GM21390 (cell line): Measurements from ENCODE around the gene ANAPC10.
A peak's percentile ranks its signal among the peaks of the same experiment; 100 is the strongest.
"Not testable (repeated sequence)": the region's sequence is repeated elsewhere in the genome, so short reads cannot be mapped to it uniquely, and the experiment has no call there.

ENCODE experiments used
- ATAC-seq: cut with Tn5 transposase; IDR thresholded peaks from one replicate; pipeline ENCODE4 v1.9.1; 2021; ENCODE audit not compliant: unreplicated experiment

The ANAPC10 gene

GRCh38 chr4:145012841-145013240 lies 85.2 kb downstream of the ANAPC10 start:
- no peak for ATAC-seq

DNA sequence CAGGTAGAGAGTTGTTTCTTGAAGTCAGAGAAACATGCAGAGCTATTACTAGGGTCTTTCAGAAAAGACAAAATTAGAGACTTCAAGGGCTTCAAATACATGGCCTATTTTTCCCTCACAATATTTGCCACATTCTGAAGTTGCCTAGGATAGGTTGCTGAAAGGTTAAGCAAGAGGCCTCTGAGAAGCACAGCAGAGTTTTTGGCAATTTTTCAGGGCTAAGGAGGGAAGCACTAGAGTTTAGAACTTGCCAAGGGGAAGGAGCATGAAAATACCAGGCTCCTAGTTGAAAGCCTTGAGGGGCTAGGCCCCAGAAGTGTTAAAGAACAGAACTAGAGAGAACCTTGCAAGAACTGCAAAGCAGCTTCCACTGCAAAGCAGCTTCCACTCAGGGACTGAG lies 86.4 kb downstream of the ANAPC10 start:
- no peak for ATAC-seq

GRCh38 chr4:145010315-145010714 lies 87.7 kb downstream of the ANAPC10 start:
- ATAC-seq, result not testable (repeated sequence)

DNA sequence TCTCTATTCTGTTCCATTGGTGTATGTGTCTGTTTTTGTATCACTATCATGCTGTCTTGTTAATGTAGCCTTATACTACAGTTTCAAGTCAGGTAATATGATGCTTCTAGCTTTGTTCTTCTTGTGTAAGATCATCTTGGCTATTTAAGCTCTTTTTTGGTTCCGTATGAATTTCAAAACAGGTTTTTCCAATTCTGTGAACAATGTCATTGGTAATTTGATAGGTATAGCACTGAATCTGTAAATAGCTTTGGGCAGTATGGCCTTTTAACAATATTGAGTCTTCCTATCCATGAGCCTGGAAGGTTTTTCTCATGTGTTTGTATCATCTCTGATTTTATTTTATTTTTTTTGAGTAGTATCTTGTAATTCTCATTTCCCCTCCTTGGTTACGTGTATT lies 94.3 kb downstream of the ANAPC10 start:
- ATAC-seq, result no peak

DNA sequence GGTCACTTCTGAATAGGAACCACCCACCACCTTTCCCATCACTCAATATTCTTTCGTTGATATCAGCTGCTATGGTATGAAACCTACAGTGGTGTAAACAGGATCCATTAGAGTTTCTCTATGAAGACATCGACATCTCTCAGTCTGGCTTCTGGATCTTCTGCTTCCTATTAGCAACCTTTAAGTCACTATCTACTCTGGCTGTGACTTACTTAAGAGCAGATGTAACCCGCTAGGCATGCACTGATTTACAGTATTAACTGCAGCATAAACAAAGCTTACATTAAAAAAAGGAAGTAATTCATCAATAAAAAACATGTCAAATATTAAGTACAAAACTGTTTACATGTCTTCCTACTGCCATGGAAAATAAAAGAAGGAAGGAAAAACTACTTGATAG lies 96.4 kb downstream of the ANAPC10 start:
- ATAC-seq, result no peak

DNA sequence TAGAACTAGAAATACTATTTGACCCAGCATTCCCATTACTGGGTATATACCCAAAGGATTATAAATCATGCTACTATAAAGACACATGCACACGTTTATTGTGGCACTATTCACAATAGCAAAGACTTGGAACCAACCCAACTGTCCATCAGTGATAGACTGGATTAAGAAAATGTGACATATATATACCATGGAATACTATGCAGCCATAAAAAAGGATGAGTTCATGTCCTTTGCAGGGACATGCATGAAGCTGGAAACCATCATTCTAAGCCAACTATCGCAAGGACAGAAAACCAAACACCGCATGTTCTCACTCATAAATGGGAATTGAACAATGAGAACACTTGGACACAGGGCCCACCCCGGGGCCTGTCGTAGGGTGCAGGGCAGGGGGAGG lies 97.3 kb downstream of the ANAPC10 start:
- ATAC-seq, result not testable (repeated sequence)

DNA sequence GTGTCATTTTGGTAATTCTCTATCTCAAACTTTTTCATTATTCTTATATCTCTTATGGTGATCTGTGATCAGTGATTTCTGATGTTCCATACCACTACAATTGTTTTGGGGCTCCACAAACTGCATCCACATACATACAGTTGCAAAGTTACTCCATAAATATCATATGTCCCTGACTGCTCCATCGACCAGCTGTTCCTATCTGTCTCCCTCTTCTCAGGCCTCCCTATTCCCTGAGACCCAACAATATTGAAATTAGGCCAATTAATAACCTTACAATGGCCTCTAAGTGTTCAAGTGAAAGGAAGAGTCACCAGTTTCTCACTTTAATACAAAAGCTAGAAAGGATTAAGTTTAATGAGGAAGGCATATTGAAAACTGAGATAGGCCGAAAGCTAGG lies 108.7 kb downstream of the ANAPC10 start:
- no peak for ATAC-seq

GRCh38 chr4:144985531-144985930 lies 112.5 kb downstream of the ANAPC10 start:
- no peak for ATAC-seq

DNA sequence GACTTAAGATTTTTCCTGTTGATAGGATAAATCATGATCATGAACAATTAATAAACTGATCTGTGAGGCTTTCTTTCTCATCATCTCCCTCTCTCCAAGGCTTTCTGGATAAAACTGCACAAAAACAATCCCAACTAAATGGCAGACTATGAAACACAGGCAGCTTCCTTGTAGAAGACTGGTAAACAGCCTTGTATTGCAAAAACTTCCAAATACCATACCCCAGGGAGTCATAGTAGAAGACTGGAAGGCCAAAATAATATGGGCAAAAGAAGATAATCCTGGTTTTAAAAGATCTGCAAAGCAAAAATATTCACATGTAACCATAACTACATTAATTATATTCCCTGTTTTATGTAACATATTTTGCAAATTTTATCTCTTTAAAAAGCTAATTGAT lies 113.0 kb downstream of the ANAPC10 start:
- no peak for ATAC-seq

- no peak for ATAC-seq
Observed at GRCh38 chr4:144984241-144984640, 113.8 kb downstream of the ANAPC10 start.

DNA sequence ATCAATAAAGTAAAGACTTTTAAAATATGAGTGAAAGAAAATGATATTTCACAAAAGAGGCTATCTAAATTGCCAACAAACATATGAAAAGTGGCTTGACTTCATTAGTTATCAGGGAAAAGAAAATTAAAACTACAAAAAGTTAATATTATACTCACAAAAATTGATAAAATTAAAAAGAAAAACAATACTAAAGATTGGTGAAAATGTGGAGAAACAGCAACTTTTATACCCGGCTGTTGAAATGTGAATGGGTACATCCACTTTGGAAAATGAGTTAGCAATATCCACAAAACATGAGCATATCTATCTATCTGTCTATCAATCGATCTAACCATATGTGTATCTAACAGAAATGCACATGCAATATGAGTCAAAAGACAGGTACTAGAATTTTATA lies 122.3 kb downstream of the ANAPC10 start:
- no peak for ATAC-seq

- ATAC-seq, result peak; percentile 77
Observed at GRCh38 chr4:144970597-144970996, 127.4 kb downstream of the ANAPC10 start.

DNA sequence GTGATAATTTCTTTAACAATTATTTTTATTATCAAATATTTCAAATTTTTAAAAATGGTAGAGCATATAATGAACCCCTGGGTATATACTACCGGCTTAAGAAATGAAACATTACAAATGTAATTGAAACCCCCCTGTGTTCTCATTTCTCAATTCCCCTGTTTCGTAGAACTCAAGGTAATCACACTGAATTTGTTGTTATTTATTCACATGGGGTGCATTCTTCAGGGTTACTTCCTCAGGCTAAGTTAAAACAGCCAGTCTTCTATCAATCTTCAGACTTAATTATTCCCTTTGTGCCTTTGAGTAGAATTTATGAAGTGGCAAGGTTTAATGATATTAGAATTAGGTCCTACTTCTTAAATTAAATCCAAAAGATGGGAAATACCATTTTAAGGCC lies 128.2 kb downstream of the ANAPC10 start:
- no peak for ATAC-seq

- ATAC-seq, result no peak
Observed at GRCh38 chr4:144968606-144969005, 129.4 kb downstream of the ANAPC10 start.

GRCh38 chr4:144967161-144967560 lies 130.8 kb downstream of the ANAPC10 start:
- peak; percentile 70 for ATAC-seq

GRCh38 chr4:144962300-144962699 lies 135.7 kb downstream of the ANAPC10 start:
- no peak for ATAC-seq

- no peak for ATAC-seq
Observed at GRCh38 chr4:144955104-144955503, 142.9 kb downstream of the ANAPC10 start.

DNA sequence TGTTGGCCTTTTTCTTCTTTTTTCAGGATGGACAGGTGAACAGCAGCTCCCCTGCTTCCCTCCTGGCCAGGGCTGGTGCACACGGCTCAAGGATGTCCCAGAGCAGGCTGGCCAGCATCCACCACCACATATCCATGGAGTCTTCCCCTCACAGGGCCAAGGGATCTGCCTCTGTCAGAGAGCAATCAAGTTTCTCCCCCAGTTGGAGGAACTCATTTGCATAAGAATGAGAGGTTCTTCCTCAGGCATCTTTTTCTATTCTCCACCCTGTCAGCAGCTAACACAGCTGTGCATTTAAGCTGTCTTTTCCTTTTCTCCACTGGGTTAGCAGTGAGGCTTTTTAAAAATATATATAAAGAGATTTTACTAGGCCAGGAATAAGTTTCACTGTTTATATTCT lies 143.8 kb downstream of the ANAPC10 start:
- ATAC-seq, result no peak

- ATAC-seq, result no peak
Observed at GRCh38 chr4:144948421-144948820, 149.6 kb downstream of the ANAPC10 start.

- no peak for ATAC-seq
Observed at GRCh38 chr4:144948009-144948408, 150.0 kb downstream of the ANAPC10 start.
